BLaER1 (cell line): Measurements from ENCODE around the gene TRMT2A.
A peak's percentile ranks its signal among the peaks of the same experiment; 100 is the strongest.
"Not testable (repeated sequence)": the region's sequence is repeated elsewhere in the genome, so short reads cannot be mapped to it uniquely, and the experiment has no call there.

Source experiments
- H3K27ac ChIP-seq: shearing (Covaris generic); formaldehyde crosslinking; 2 replicates; pipeline ENCODE4 v1.8.1; 2022
- H3K27me3 ChIP-seq: shearing (Covaris generic); formaldehyde crosslinking; 2 replicates; pipeline ENCODE4 v1.8.1; 2022
- H3K36me3 ChIP-seq: shearing (Covaris generic); formaldehyde crosslinking; 2 replicates; pipeline ENCODE4 v1.8.1; 2022
- H3K4me1 ChIP-seq: shearing (Covaris generic); formaldehyde crosslinking; 2 replicates; pipeline ENCODE4 v1.8.1; 2022
- H3K4me2 ChIP-seq: shearing (Covaris generic); formaldehyde crosslinking; 2 replicates; pipeline ENCODE4 v1.8.1; 2022
- H3K4me3 ChIP-seq: shearing (Covaris generic); formaldehyde crosslinking; 2 replicates; pipeline ENCODE4 v1.8.1; 2022
- H3K9ac ChIP-seq: shearing (Covaris generic); formaldehyde crosslinking; 2 replicates; pipeline ENCODE4 v1.8.1; 2022
- H3K9me3 ChIP-seq: shearing (Covaris generic); formaldehyde crosslinking; 2 replicates; pipeline ENCODE4 v1.8.1; 2022
- H4K20me1 ChIP-seq: shearing (Covaris generic); formaldehyde crosslinking; 2 replicates; pipeline ENCODE4 v1.8.1; 2022
- Cebpa-rat ChIP-seq: shearing (Covaris generic); IDR thresholded peaks from 2 replicates; pipeline ENCODE4 v1.8.1; 2022

The TRMT2A gene

GRCh38 chr22:20080445-20080775 lies 36.6 kb downstream of the TRMT2A start:
- Histone ChIP-seq H3K27ac (peak overlapping the region; percentile 94), H3K4me2 (peak overlapping the region; percentile 92), H3K27me3 (no peaks in the 10 kb centered on the region), H3K36me3 (peaks cover 28% of the 10 kb centered on the region), H3K9me3 (no peaks in the 10 kb centered on the region), H3K4me1 (peaks cover 55% of the 10 kb centered on the region), H3K9ac (peak overlapping the region; percentile 85), H4K20me1 (peaks cover 48% of the 10 kb centered on the region), H3K4me3 (peak overlapping the region; percentile 83)
- no peak for TF ChIP-seq Cebpa-rat

DNA sequence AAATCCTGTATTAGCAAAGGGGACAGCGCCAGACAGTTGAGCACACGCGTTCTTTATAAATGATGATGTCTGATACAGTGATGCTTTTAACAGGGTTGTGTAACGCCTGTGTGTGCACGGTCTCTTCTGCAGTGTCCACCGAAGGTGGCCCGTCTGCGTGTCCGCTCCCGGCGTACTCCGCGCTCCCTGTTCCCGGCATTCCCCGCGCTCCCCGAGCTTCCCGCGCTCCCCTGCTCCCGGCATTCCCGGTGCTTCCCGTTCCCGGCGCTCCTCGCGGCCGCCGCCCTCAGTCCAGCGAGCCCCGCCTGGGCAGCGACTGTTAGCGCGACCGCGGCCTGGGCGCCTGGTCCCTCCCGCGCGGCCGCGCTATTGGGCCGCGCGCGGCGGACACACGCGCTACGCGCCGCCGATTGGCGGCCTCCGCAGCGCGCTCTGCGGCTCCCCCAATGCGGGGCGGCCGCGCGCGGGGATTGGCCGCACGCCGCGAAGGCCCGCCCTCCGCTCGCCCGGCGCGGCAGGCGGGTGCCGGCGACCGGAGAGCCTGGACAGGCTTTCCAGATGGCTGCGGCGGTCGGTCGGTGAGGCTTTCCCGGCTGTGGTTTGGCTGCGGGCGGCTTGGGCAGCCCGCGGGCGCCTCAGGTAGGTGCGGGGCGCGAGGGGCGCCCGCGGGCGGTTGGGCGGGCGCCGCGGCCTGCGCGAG lies 37.1 kb downstream of the TRMT2A start, which contains the start of gene DGCR8:
Gene DGCR8 (plus strand): TSS at position 497 of the 700 bp plus-strand sequence. CDS start 5,723 bp downstream, outside the sequence.
- H3K4me2 ChIP-seq, result peak within 1 kb of the TSS; percentile 92
- no peak for TF ChIP-seq Cebpa-rat
- H3K9ac ChIP-seq, result peak within 1 kb of the TSS; percentile 85
- H3K27me3 ChIP-seq, result no peaks in the 10 kb centered on the region
- peaks cover 43% of the 10 kb centered on the region for H4K20me1 ChIP-seq
- H3K9me3 ChIP-seq, result no peaks in the 10 kb centered on the region
- peaks cover 22% of the 10 kb centered on the region; the same call in 1 of the 2 replicates for H3K36me3 ChIP-seq
- H3K4me1 ChIP-seq, result peaks cover 50% of the 10 kb centered on the region
- peak within 1 kb of the TSS; percentile 83 for H3K4me3 ChIP-seq
- H3K27ac ChIP-seq, result peak within 1 kb of the TSS; percentile 94

DNA sequence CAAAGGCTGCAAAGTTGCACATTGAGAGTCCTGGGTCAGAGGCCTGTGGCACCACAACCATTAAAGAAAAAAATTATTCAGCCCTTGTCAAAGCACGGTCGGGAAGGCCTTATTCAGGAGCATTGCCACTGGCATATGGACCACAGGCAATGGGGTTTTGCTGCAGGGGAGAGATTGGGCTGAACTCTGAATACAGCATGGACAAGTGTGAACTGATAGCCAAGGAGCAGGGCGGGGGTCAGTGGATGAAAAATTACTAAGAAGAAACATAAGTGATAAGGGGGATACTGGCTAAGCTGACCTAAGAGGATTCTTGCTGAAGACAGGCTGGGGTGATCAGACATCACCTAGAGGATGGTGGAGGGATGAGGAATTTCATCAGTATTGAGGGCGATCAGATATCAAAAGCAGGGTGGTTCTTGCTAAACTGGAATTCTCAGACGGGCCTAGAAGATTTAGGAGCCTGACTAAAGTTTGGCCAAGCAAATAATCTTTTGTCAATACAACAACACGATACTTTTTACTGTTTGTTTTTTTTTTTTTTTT lies 40.3 kb downstream of the TRMT2A start:
- no peak overlapping the region for H3K27ac ChIP-seq

GRCh38 chr22:20071524-20071972 lies 45.5 kb downstream of the TRMT2A start:
- H3K4me1 ChIP-seq, result peaks cover 23% of the 10 kb centered on the region; the same call in 1 of the 2 replicates

More for the DNA sequence above, 40.3 kb downstream of the TRMT2A start:
- Histone ChIP-seq H3K4me2 (no peak overlapping the region), H3K9me3 (no peaks in the 10 kb centered on the region), H3K4me1 (peaks cover 31% of the 10 kb centered on the region), H4K20me1 (peaks cover 11% of the 10 kb centered on the region), H3K4me3 (no peak overlapping the region), H3K9ac (no peak overlapping the region), H3K36me3 (no peaks in the 10 kb centered on the region), H3K27me3 (no peaks in the 10 kb centered on the region)
- no peak for TF ChIP-seq Cebpa-rat

GRCh38 chr22:20069331-20070042 lies 47.5 kb downstream of the TRMT2A start:
- Histone ChIP-seq H3K4me2 (peak overlapping the region; percentile 26; the same call in 1 of the 2 replicates), H3K27ac (no peak overlapping the region), H3K4me3 (no peak overlapping the region), H3K4me1 (peaks cover 23% of the 10 kb centered on the region; the same call in 1 of the 2 replicates), H3K36me3 (peaks cover 17% of the 10 kb centered on the region), H4K20me1 (no peaks in the 10 kb centered on the region), H3K9me3 (no peaks in the 10 kb centered on the region), H3K27me3 (no peaks in the 10 kb centered on the region), H3K9ac (no peak overlapping the region)
- no peak for TF ChIP-seq Cebpa-rat

More at GRCh38 chr22:20071524-20071972, 45.5 kb downstream of the TRMT2A start:
- H3K9ac ChIP-seq, result no peak overlapping the region
- no peak overlapping the region for H3K27ac ChIP-seq
- TF ChIP-seq Cebpa-rat, result no peak
- H3K4me2 ChIP-seq, result no peak overlapping the region
- H3K9me3 ChIP-seq, result no peaks in the 10 kb centered on the region
- H4K20me1 ChIP-seq, result no peaks in the 10 kb centered on the region
- no peaks in the 10 kb centered on the region for H3K27me3 ChIP-seq
- no peak overlapping the region for H3K4me3 ChIP-seq
- H3K36me3 ChIP-seq, result peaks cover under 1% of the 10 kb centered on the region; the same call in 1 of the 2 replicates

DNA sequence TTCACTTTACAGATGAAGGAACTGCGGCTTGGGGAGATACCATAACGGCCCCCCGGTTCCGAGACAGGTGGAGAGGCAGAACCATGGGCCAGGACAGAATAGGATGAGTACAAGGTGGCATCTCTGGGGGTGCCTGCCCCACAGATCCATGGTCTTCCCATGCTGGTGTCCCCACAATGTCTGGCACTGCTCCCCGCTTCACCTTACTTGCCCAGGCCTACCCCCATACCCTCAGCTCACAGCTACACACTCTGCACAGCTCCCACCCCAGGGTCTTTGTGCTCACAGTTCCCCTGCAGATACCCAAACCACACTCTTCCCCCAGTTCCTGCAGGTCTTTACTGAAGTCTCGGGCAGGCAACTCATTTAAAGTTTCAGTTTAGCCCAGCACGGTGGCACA lies 48.4 kb downstream of the TRMT2A start:
- peaks cover 23% of the 10 kb centered on the region; the same call in 1 of the 2 replicates for H3K4me1 ChIP-seq
- H3K4me3 ChIP-seq, result no peak overlapping the region
- peaks cover 26% of the 10 kb centered on the region for H3K36me3 ChIP-seq
- no peak overlapping the region for H3K9ac ChIP-seq
- H4K20me1 ChIP-seq, result no peaks in the 10 kb centered on the region
- H3K9me3 ChIP-seq, result no peaks in the 10 kb centered on the region
- H3K27me3 ChIP-seq, result no peaks in the 10 kb centered on the region
- H3K27ac ChIP-seq, result no peak overlapping the region
- TF ChIP-seq Cebpa-rat, result no peak
- no peak overlapping the region for H3K4me2 ChIP-seq

GRCh38 chr22:20067384-20067682 lies 49.7 kb downstream of the TRMT2A start:
- H3K27me3 ChIP-seq, H3K27ac ChIP-seq, H3K4me2 ChIP-seq, H3K9me3 ChIP-seq, H3K9ac ChIP-seq, H4K20me1 ChIP-seq, H3K4me3 ChIP-seq: not testable (repeated sequence)
- peaks cover 12% of the 10 kb centered on the region; the same call in 1 of the 2 replicates for H3K4me1 ChIP-seq
- peaks cover 39% of the 10 kb centered on the region for H3K36me3 ChIP-seq

DNA sequence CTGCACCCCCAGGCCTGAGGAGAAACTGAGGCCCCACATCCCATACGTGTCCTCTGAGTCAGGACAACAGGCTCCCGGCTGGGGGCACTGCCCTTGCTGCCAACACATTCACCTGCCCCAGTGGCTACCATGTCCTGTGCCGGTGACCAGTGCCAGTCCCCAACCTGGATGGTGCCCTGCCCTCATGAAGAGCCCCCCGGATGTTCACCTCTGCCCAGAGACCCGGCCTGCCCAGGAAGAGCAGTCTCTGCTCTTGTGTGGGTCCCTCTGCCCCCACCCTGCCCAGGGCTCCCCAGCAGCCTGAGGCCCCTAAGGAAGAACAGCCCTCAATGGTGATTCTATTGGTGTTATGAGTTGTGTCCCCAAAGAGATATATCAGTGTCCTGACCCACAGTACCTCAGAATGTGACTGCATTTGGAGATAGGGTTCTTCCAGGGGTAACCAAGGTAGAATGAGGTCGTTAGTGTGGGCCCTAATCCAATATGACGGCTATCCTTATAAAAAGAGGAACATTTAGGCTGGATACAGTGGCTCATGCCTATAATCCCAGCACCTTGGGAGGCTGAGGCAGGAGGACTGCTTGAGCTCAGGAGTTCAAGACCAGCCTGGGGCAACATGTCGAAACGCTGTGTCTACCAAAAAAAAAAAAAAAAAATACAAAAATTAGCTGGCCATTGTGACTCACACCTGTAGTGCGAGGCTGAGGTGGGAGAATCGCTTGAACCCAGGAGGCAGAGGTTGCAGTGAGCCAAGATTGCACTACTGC lies 50.2 kb downstream of the TRMT2A start:
- Histone ChIP-seq H3K36me3 (peaks cover 44% of the 10 kb centered on the region), H3K27me3 (no peaks in the 10 kb centered on the region)

DNA sequence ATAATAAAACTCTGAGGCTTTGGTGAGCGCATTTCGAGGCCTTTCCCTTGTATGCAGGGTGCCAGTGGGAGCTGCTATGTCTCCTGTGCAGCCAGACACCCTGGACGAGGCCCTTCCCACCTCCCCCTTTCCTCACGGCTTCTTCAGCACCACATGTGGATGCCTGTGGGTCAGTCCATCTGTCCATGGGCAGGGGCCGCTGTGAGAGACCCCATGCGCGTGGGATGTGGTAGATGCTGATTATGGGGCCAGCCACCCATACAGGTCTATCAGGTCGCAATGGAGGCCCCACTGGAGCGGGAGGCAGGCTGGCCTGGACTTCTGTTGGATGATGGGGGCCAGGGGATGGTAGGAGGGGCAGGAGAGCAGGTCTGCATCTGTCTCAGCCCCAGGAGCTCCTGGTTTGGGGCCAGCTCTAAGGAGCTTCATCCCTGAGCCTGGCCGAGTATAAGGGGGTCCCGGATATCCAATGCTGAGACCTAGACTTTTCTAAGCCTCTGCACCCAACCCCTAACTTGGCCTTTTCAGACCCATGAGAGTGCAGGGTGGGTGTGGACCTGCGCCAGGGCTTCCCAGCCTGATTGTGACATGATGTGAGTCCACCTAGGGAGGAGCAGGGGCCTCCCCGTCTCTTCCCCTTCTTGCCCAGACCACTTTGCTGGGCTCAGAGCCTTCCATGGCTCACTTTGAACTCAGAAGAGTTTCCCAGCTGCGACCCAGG lies 51.0 kb downstream of the TRMT2A start:
- Histone ChIP-seq H3K27ac (peak overlapping the region; percentile 13; the same call in 1 of the 2 replicates), H4K20me1 (no peaks in the 10 kb centered on the region), H3K4me3 (no peak overlapping the region), H3K9me3 (no peaks in the 10 kb centered on the region), H3K27me3 (no peaks in the 10 kb centered on the region), H3K4me2 (no peak overlapping the region), H3K36me3 (peaks cover 51% of the 10 kb centered on the region), H3K9ac (no peak overlapping the region), H3K4me1 (peaks cover 12% of the 10 kb centered on the region; the same call in 1 of the 2 replicates)
- no peak for TF ChIP-seq Cebpa-rat

More for the DNA sequence above, 50.2 kb downstream of the TRMT2A start:
- no peak overlapping the region for H3K9ac ChIP-seq
- H3K27ac ChIP-seq, result peak overlapping the region; percentile 13; the same call in 1 of the 2 replicates
- peaks cover 12% of the 10 kb centered on the region; the same call in 1 of the 2 replicates for H3K4me1 ChIP-seq
- H3K4me2 ChIP-seq, result no peak overlapping the region
- H3K9me3 ChIP-seq, result no peaks in the 10 kb centered on the region
- no peak overlapping the region for H3K4me3 ChIP-seq
- no peaks in the 10 kb centered on the region for H4K20me1 ChIP-seq
- TF ChIP-seq Cebpa-rat, result no peak
